ENCODE results near the gene GOLGA8A.

GOLGA8A gene

GRCh38 chr15:34437687-34438086, at the start of gene GOLGA8A:
TSS of gene GOLGA8A (minus strand) at chr15:34437808. CDS start at chr15:34389691, 48,117 bp downstream.
- DNase-seq (ENCODE audit: low read depth in 1 of 2, low spot score in 1 of 2) = no peak
- TF ChIP-seq JUND (IDR thresholded peaks at IDR 0.05; ENCODE audit: low read depth) = no peak
- in situ Hi-C loops (cut with HindIII; ENCODE audit: low pct_unique_long_range_greater_than_20kb, low sequenced_read_pairs) = no loop called here

- no peak for TF ChIP-seq JUND (IDR thresholded peaks at IDR 0.05; ENCODE audit: low read depth)
- no peak for DNase-seq (ENCODE audit: low read depth in 1 of 2, low spot score in 1 of 2)
- in situ Hi-C loops (cut with HindIII; ENCODE audit: low pct_unique_long_range_greater_than_20kb, low sequenced_read_pairs) = no loop called here
These were observed 46.0 kb upstream of the GOLGA8A start for GRCh38 chr15:34483644-34484043.

- in situ Hi-C loops (cut with HindIII; ENCODE audit: low pct_unique_long_range_greater_than_20kb, low sequenced_read_pairs) = no loop called here
- no peak for TF ChIP-seq JUND (IDR thresholded peaks at IDR 0.05; ENCODE audit: low read depth)
- DNase-seq (ENCODE audit: low read depth in 1 of 2, low spot score in 1 of 2) = no peak
These were observed 43.8 kb upstream of the GOLGA8A start for GRCh38 chr15:34481370-34481769.

- in situ Hi-C loops (cut with HindIII; ENCODE audit: low pct_unique_long_range_greater_than_20kb, low sequenced_read_pairs) = no loop called here
- DNase-seq (ENCODE audit: low read depth in 1 of 2, low spot score in 1 of 2) = no peak
- TF ChIP-seq JUND (IDR thresholded peaks at IDR 0.05; ENCODE audit: low read depth) = no peak
These were observed 36.2 kb upstream of the GOLGA8A start for GRCh38 chr15:34473840-34474239.

GRCh38 chr15:34472947-34473346, 35.3 kb upstream of the GOLGA8A start:
- in situ Hi-C loops (cut with HindIII; ENCODE audit: low pct_unique_long_range_greater_than_20kb, low sequenced_read_pairs) = no loop called here
- no peak for TF ChIP-seq JUND (IDR thresholded peaks at IDR 0.05; ENCODE audit: low read depth)
- no peak for DNase-seq (ENCODE audit: low read depth in 1 of 2, low spot score in 1 of 2)

GRCh38 chr15:34470892-34471291, 33.3 kb upstream of the GOLGA8A start:
- DNase-seq (ENCODE audit: low read depth in 1 of 2, low spot score in 1 of 2) = no peak
- in situ Hi-C loops (cut with HindIII; ENCODE audit: low pct_unique_long_range_greater_than_20kb, low sequenced_read_pairs) = no loop called here
- no peak for TF ChIP-seq JUND (IDR thresholded peaks at IDR 0.05; ENCODE audit: low read depth)

- TF ChIP-seq JUND (IDR thresholded peaks at IDR 0.05; ENCODE audit: low read depth) = no peak
- no peak for DNase-seq (ENCODE audit: low read depth in 1 of 2, low spot score in 1 of 2)
- in situ Hi-C loops (cut with HindIII; ENCODE audit: low pct_unique_long_range_greater_than_20kb, low sequenced_read_pairs) = no loop called here
These were observed 32.5 kb upstream of the GOLGA8A start for GRCh38 chr15:34470091-34470490.

- no peak for TF ChIP-seq JUND (IDR thresholded peaks at IDR 0.05; ENCODE audit: low read depth)
- in situ Hi-C loops (cut with HindIII; ENCODE audit: low pct_unique_long_range_greater_than_20kb, low sequenced_read_pairs) = no loop called here
- no peak for DNase-seq (ENCODE audit: low read depth in 1 of 2, low spot score in 1 of 2)
These were observed 24.1 kb upstream of the GOLGA8A start for GRCh38 chr15:34461730-34462129.

- no peak for TF ChIP-seq JUND (IDR thresholded peaks at IDR 0.05; ENCODE audit: low read depth)
- DNase-seq (ENCODE audit: low read depth in 1 of 2, low spot score in 1 of 2) = no peak
- in situ Hi-C loops (cut with HindIII; ENCODE audit: low pct_unique_long_range_greater_than_20kb, low sequenced_read_pairs) = no loop called here
These were observed 22.8 kb upstream of the GOLGA8A start for GRCh38 chr15:34460451-34460850.

- DNase-seq (ENCODE audit: low read depth in 1 of 2, low spot score in 1 of 2) = no peak
- no peak for TF ChIP-seq JUND (IDR thresholded peaks at IDR 0.05; ENCODE audit: low read depth)
- in situ Hi-C loops (cut with HindIII; ENCODE audit: low pct_unique_long_range_greater_than_20kb, low sequenced_read_pairs) = no loop called here
These were observed 19.1 kb upstream of the GOLGA8A start for GRCh38 chr15:34456658-34457057.

GRCh38 chr15:34442891-34443290, 5.3 kb upstream of the GOLGA8A start:
- no peak for DNase-seq (ENCODE audit: low read depth in 1 of 2, low spot score in 1 of 2)
- TF ChIP-seq JUND (IDR thresholded peaks at IDR 0.05; ENCODE audit: low read depth) = no peak

GRCh38 chr15:34439878-34440277, 2.3 kb upstream of the GOLGA8A start:
- in situ Hi-C loops (cut with HindIII; ENCODE audit: low pct_unique_long_range_greater_than_20kb, low sequenced_read_pairs) = no loop called here
- no peak for DNase-seq (ENCODE audit: low read depth in 1 of 2, low spot score in 1 of 2)
- TF ChIP-seq JUND (IDR thresholded peaks at IDR 0.05; ENCODE audit: low read depth) = no peak

More at GRCh38 chr15:34442891-34443290, 5.3 kb upstream of the GOLGA8A start:
- in situ Hi-C loops (cut with HindIII; ENCODE audit: low pct_unique_long_range_greater_than_20kb, low sequenced_read_pairs) = no loop called here

- in situ Hi-C loops (cut with HindIII; ENCODE audit: low pct_unique_long_range_greater_than_20kb, low sequenced_read_pairs) = no loop called here
- peak; percentile 15 to 28 for DNase-seq (ENCODE audit: low read depth in 1 of 2, low spot score in 1 of 2)
These were observed 609 bp downstream of the GOLGA8A start for GRCh38 chr15:34436956-34437442.

More at GRCh38 chr15:34436956-34437442, 609 bp downstream of the GOLGA8A start:
- no peak for TF ChIP-seq JUND (IDR thresholded peaks at IDR 0.05; ENCODE audit: low read depth)

All from T47D (cell line).